Psoas muscle (tissue), 8 donors: ENCODE data around the gene HIPK1. TPM values are rescaled to one million over a fixed set of nuclear protein-coding genes. Genes with fewer than 3 reads are reported as not detected.
A peak's percentile ranks its signal among the peaks of the same experiment; 100 is the strongest.

ENCODE experiments used
- ATAC-seq, 4 donors: fragments of 200-7000 bp; cut with Tn5 transposase; one replicate each; pipeline ENCODE4 v1.9.1; 2020; ENCODE audit warnings: moderate library complexity in 3 of 4, mild to moderate bottlenecking in 2 of 4
- DNase-seq, 2 donors: peaks; one replicate each; pipeline ENCODE4 v3.0.0-alpha.2; 2020
- H3K27ac ChIP-seq: fragments of 200-600 bp; one replicate; pipeline ENCODE4 v1.8.0; 2022
- H3K27me3 ChIP-seq, 3 donors: fragments of 200-600 bp in 1 of 3; one replicate each; pipeline versions ENCODE4 v1.6.1 to v1.8.0; 2013 to 2022; ENCODE audit warnings: low read length in 2 of 3, mild to moderate bottlenecking in 2 of 3, moderate library complexity in 1 of 3; ENCODE audit not compliant: insufficient read depth in 3 of 3
- H3K36me3 ChIP-seq, 2 donors: fragments of 200-600 bp in 1 of 2; one replicate each; pipeline versions ENCODE4 v1.6.1 to v1.8.0; 2013 to 2022; ENCODE audit warnings: low read depth in 1 of 2, mild to moderate bottlenecking in 1 of 2, moderate library complexity in 1 of 2; ENCODE audit not compliant: insufficient read depth in 1 of 2
- H3K4me1 ChIP-seq: fragments of 200-600 bp; one replicate; pipeline ENCODE4 v1.8.0; 2022
- H3K4me3 ChIP-seq: fragments of 200-600 bp; one replicate; pipeline ENCODE4 v1.8.0; 2022; ENCODE audit warnings: mild to moderate bottlenecking
- H3K9me3 ChIP-seq: fragments of 200-600 bp; one replicate; pipeline ENCODE4 v1.8.0; 2022
- whole genome bisulfite sequencing, 3 donors: extraction: QIAGEN DNeasy Blood & Tissue Kit; methylation state at CpG; one replicate each; pipeline versions ENCODE4 v1.1.6 to v1.1.7; 2013; 5-methylcytosine and 5-hydroxymethylcytosine counted together
- intact Hi-C, 2 donors: fragments of 100-400 bp; cut with DNase I; formaldehyde crosslinking; loops; one replicate each; pipeline versions ENCODE4 v1.11.0 to v1.14.2; 2022
- polyA plus RNA-seq, 3 donors: library from polyadenylated mRNA; stranded (reverse); fragments of 200-250 nt; gene quantifications; one replicate each; pipeline ENCODE4 v1.2.3, GENCODE V29; 2013
- total RNA-seq, 4 donors: library from RNA; stranded (reverse); fragmentation: NEBNext Ultra II Directional in 2 of 4; extraction: Animal tissue kit (Norgen Biotek cat#: 25700) in 2 of 4; gene quantifications; one replicate each; pipeline versions ENCODE4 v1.2.1 to v1.2.4, GENCODE V29; 2021 to 2023
- TF ChIP-seq, protein P1 (sequence below): fragments of 200-600 bp; IDR thresholded peaks from one replicate; pipeline ENCODE4 v1.8.0; 2022; ENCODE audit warnings: antibody characterized with exemption
- donor health status: healthy with polysubstance abuse.
- donor health status: DM: no; HTN: no; CAD: no; lungs with moderate emphysema.
- donor health status: Bipolar disorder and iron deficiency.
- donor health status: healthy.
- donor health status: DM: yes; HTN: yes; CAD: no.
- donor health status: DM: no; HTN: no; CAD: no.
- donor health status: DM: no; HTN: no; CAD: no.
- donor health status: DM: yes; HTN: yes; CAD: no.

HIPK1 gene
- total and polyA plus RNA-seq, 7 donors, result 16.8 to 80.6 (median 56.0) TPM

DNA sequence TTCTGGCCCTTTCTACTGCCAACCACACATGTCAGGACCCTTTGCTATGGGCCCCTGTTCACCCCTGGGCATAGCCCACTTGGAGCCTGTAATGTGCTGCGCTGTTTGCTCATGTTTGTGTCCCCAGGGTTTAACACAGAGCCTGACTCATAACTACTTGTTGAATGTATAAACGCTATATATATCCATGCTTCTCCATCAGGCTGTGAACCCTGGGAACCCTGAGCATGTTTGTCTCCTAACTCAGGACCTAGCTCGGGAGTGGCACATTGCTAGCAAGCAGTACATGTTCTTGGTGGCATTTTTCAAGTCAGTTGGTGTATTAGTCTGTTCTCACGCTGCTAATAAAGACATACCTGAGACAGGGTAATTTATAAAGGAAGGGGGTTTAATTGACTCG, 58.1 kb downstream of the HIPK1 start:
- H3K9me3 ChIP-seq, result no peaks in the 10 kb centered on the region
- DNase-seq (no peak), ATAC-seq (no peak)
- intact Hi-C loops, result loop anchor here in 1 of 2 donors (10.0 kb wide), 1 partner anchor 88 kb away; no protein-coding TSS in a partner anchor
- TF ChIP-seq, protein P1, sequence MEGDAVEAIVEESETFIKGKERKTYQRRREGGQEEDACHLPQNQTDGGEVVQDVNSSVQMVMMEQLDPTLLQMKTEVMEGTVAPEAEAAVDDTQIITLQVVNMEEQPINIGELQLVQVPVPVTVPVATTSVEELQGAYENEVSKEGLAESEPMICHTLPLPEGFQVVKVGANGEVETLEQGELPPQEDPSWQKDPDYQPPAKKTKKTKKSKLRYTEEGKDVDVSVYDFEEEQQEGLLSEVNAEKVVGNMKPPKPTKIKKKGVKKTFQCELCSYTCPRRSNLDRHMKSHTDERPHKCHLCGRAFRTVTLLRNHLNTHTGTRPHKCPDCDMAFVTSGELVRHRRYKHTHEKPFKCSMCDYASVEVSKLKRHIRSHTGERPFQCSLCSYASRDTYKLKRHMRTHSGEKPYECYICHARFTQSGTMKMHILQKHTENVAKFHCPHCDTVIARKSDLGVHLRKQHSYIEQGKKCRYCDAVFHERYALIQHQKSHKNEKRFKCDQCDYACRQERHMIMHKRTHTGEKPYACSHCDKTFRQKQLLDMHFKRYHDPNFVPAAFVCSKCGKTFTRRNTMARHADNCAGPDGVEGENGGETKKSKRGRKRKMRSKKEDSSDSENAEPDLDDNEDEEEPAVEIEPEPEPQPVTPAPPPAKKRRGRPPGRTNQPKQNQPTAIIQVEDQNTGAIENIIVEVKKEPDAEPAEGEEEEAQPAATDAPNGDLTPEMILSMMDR, result no peak
- peak overlapping the region; percentile 28 for H3K4me3 ChIP-seq
- peak overlapping the region; percentile 24 for H3K27ac ChIP-seq
- H3K36me3 ChIP-seq, result no peaks in the 10 kb centered on the region
- WGBS, 3 donors, result 77 to 81% (median 78%) methylated on average over 5 of the region's 5 CpGs
- peaks cover 20% of the 10 kb centered on the region for H3K4me1 ChIP-seq
- no peaks in the 10 kb centered on the region for H3K27me3 ChIP-seq

GRCh38 chr1:113990530-113990929, 61.4 kb downstream of the HIPK1 start:
- intact Hi-C loops, result loop anchor here in 1 of 2 donors (2.0 kb wide), 1 partner anchor 32 kb away; no protein-coding TSS in a partner anchor
- TF ChIP-seq, protein P1, result no peak
- 46 to 56% (median 55%) methylated on average over 2 of the region's 2 CpGs for WGBS, 3 donors
- Histone ChIP-seq H3K27ac (peak overlapping the region; percentile 93), H3K36me3 (no peaks in the 10 kb centered on the region), H3K4me3 (no peak overlapping the region), H3K27me3 (no peaks in the 10 kb centered on the region), H3K9me3 (peaks cover 14% of the 10 kb centered on the region), H3K4me1 (peaks cover 18% of the 10 kb centered on the region)
- DNase-seq (no peak), ATAC-seq (peak in 2 of 4 donors; percentile 3 to 7)

DNA sequence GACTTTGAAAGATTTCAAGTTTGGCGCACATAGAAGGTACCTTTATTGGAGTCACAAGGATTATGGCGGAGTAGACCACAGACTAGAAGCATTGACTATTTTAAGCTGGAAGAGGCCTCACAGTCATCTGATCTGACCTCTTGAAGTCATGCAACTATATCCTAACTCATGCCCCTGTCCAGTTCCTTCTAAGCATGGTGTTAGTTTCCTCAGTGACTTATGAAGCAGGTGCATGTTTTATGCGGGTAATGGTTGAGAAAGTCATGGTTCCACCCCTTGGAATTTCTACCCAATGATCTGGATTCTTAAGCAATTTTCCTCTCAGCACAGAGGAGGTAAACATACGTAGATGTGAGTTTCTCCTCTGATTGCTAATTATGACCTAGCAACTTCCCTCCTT, 61.8 kb downstream of the HIPK1 start:
- Histone ChIP-seq H3K36me3 (no peaks in the 10 kb centered on the region), H3K9me3 (peaks cover 18% of the 10 kb centered on the region), H3K27ac (peak overlapping the region; percentile 93), H3K4me1 (peaks cover 18% of the 10 kb centered on the region), H3K4me3 (no peak overlapping the region), H3K27me3 (no peaks in the 10 kb centered on the region)
- DNase-seq, result no peak
- intact Hi-C loops, result loop anchor here in 1 of 2 donors (2.0 kb wide), 1 partner anchor 32 kb away; no protein-coding TSS in a partner anchor
- 57 to 78% (median 58%) methylated on average over 4 of the region's 4 CpGs for WGBS, 3 donors
- TF ChIP-seq, protein P1, result no peak
- ATAC-seq, result peak; percentile 87 to 91 (median 90)

GRCh38 chr1:113991467-113991997, 62.4 kb downstream of the HIPK1 start:
- DNase-seq (no peak), ATAC-seq (peak; percentile 76 to 91 (median 88))
- intact Hi-C loops, result loop anchor here in 1 of 2 donors (2.0 kb wide), 1 partner anchor 31 kb away; no protein-coding TSS in a partner anchor
- no peaks in the 10 kb centered on the region for H3K36me3 ChIP-seq
- peaks cover 18% of the 10 kb centered on the region for H3K4me1 ChIP-seq
- peaks cover 19% of the 10 kb centered on the region for H3K9me3 ChIP-seq
- no peak overlapping the region for H3K4me3 ChIP-seq
- WGBS, 3 donors, result 33 to 69% (median 38%) methylated on average over 5 of the region's 5 CpGs
- H3K27me3 ChIP-seq, result no peaks in the 10 kb centered on the region
- peak overlapping the region; percentile 93 for H3K27ac ChIP-seq
- TF ChIP-seq, protein P1, result no peak
